Measurements from ENCODE around the gene HDDC2. TPM values are rescaled to one million over a fixed set of nuclear protein-coding genes. Genes with fewer than 3 reads are reported as not detected.

HDDC2 gene
- total RNA-seq, 2 experiments from 2014 or later, result 19.4 to 21.6 TPM

DNA sequence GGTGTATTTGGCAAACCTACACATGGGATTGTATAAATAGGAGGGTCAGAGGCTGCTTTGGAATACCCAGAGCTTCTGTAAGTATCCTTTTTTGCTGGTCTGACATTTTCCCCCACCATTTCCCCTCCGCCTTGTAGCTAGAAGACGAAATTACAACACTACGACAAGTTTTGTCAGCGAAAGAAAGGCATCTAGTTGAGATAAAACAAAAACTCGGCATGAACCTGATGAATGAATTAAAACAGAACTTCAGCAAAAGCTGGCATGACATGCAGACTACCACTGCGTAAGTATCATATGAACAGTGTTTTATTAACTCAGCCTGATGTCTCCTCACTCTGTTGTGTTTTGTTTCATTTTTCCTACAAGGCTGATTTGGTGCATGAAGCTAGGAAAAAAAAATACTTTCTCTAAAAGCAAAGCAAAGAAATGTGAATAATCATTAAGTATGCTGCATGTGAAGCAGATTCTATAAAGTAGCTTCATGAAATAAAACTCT is 72.7 kb downstream of the HDDC2 start:
- Histone ChIP-seq H3K4me1 (ENCODE audit: insufficient read depth, low read length) (no peaks in the 10 kb centered on the region), H3K27me3 (ENCODE audit: control insufficient read depth in 1 of 2, insufficient read depth in 2 of 2, low read length in 2 of 2) (no peaks in the 10 kb centered on the region), H3K9me3 (ENCODE audit: control insufficient read depth in 1 of 2, insufficient read depth in 1 of 2, low read length in 2 of 2) (no peaks in the 10 kb centered on the region), H3K36me3 (ENCODE audit: insufficient read depth, low read length) (no peaks in the 10 kb centered on the region), H3K27ac (ENCODE audit: low read depth in 1 of 2, low read length in 2 of 2) (no peak overlapping the region), H3K4me3 (ENCODE audit: low read length) (no peak overlapping the region)
- H3K4me1 Mint-ChIP-seq (ENCODE audit: low read depth), result no peaks in the 10 kb centered on the region
- H3K4me3 Mint-ChIP-seq, result no peak overlapping the region
- intact Hi-C loops (cut with DNase I, micrococcal nuclease), result no loop called here
- no peaks in the 10 kb centered on the region for H3K9me3 Mint-ChIP-seq
- CTCF ChIA-PET, result no interaction called here
- POLR2A ChIA-PET, result interaction anchor here (0.9 kb wide), 1 partner anchor 10 kb away, joined by 3 read pairs; no protein-coding TSS in a partner anchor
- no peak for ATAC-seq (ENCODE audit: poor library complexity)
- H3K27ac Mint-ChIP-seq, result no peak overlapping the region
- no peaks in the 10 kb centered on the region for H3K27me3 Mint-ChIP-seq
- H3K36me3 Mint-ChIP-seq (ENCODE audit: low read depth), result no peaks in the 10 kb centered on the region
- DNase-seq, result no peak
- TF ChIP-seq, protein P1, sequence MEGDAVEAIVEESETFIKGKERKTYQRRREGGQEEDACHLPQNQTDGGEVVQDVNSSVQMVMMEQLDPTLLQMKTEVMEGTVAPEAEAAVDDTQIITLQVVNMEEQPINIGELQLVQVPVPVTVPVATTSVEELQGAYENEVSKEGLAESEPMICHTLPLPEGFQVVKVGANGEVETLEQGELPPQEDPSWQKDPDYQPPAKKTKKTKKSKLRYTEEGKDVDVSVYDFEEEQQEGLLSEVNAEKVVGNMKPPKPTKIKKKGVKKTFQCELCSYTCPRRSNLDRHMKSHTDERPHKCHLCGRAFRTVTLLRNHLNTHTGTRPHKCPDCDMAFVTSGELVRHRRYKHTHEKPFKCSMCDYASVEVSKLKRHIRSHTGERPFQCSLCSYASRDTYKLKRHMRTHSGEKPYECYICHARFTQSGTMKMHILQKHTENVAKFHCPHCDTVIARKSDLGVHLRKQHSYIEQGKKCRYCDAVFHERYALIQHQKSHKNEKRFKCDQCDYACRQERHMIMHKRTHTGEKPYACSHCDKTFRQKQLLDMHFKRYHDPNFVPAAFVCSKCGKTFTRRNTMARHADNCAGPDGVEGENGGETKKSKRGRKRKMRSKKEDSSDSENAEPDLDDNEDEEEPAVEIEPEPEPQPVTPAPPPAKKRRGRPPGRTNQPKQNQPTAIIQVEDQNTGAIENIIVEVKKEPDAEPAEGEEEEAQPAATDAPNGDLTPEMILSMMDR (IDR thresholded peaks at IDR 0.05), result no peak

DNA sequence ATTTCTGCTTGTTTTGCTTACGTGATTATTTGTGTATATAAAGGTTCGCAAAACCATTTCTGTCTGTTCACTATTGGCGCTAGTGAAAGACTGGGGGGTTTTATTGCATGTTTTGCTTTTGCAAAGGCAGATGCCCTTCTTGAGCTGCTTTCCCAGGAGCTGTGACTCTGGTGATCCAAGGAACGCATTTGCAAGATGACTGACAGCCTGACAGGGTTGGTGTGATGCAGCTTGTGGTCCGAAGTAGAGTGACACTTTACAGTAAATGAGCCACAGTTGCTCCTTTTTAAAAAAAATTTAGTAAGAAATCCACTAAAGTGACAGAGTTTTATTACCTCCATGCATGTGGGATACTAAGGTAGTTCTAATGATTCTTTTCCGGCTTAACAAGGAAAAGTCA is 74.5 kb downstream of the HDDC2 start:
- H3K27ac Mint-ChIP-seq, result no peak overlapping the region
- Histone ChIP-seq H3K36me3 (ENCODE audit: insufficient read depth, low read length) (no peaks in the 10 kb centered on the region), H3K4me1 (ENCODE audit: insufficient read depth, low read length) (no peaks in the 10 kb centered on the region), H3K27me3 (ENCODE audit: control insufficient read depth in 1 of 2, insufficient read depth in 2 of 2, low read length in 2 of 2) (no peaks in the 10 kb centered on the region), H3K4me3 (ENCODE audit: low read length) (no peak overlapping the region), H3K27ac (ENCODE audit: low read depth in 1 of 2, low read length in 2 of 2) (no peak overlapping the region), H3K9me3 (ENCODE audit: control insufficient read depth in 1 of 2, insufficient read depth in 1 of 2, low read length in 2 of 2) (no peaks in the 10 kb centered on the region)
- DNase-seq (no peak), ATAC-seq (ENCODE audit: poor library complexity) (no peak)
- H3K9me3 Mint-ChIP-seq, result no peaks in the 10 kb centered on the region
- H3K4me1 Mint-ChIP-seq (ENCODE audit: low read depth), result no peaks in the 10 kb centered on the region
- H3K36me3 Mint-ChIP-seq (ENCODE audit: low read depth), result no peaks in the 10 kb centered on the region
- POLR2A ChIA-PET, result no interaction called here
- TF ChIP-seq, protein P1 (IDR thresholded peaks at IDR 0.05), result no peak
- H3K27me3 Mint-ChIP-seq, result no peaks in the 10 kb centered on the region
- intact Hi-C loops (cut with DNase I, micrococcal nuclease), result no loop called here
- H3K4me3 Mint-ChIP-seq, result no peak overlapping the region
- CTCF ChIA-PET, result no interaction called here

Other genes with a start within 250 kb of the HDDC2 start
- gene TPD52L1, start 148.2 kb downstream of the HDDC2 start, total RNA-seq, result not detected

Data from CD4-positive, alpha-beta T cell (primary cell).